GM18868 (cell line): ENCODE measurements around the gene SLC39A11.
"Not testable (repeated sequence)": the region's sequence is repeated elsewhere in the genome, so short reads cannot be mapped to it uniquely, and the experiment has no call there.

Experiments
- ATAC-seq: cut with Tn5 transposase; IDR thresholded peaks from one replicate; pipeline ENCODE4 v1.9.1; 2021; ENCODE audit warnings: mild to moderate bottlenecking, moderate library complexity; ENCODE audit not compliant: unreplicated experiment

SLC39A11 gene

GRCh38 chr17:72953621-72954020, 138.9 kb downstream of the SLC39A11 start:
- ATAC-seq, result no peak

GRCh38 chr17:72952641-72953315, 139.7 kb downstream of the SLC39A11 start:
- no peak for ATAC-seq

GRCh38 chr17:72952220-72952619, 140.3 kb downstream of the SLC39A11 start:
- ATAC-seq, result no peak

GRCh38 chr17:72950242-72950931, 142.1 kb downstream of the SLC39A11 start:
- no peak for ATAC-seq

GRCh38 chr17:72948115-72948514, 144.4 kb downstream of the SLC39A11 start:
- ATAC-seq, result no peak

GRCh38 chr17:72947475-72947874, 145.0 kb downstream of the SLC39A11 start:
- ATAC-seq, result no peak

- ATAC-seq, result no peak
These were observed 145.8 kb downstream of the SLC39A11 start for GRCh38 chr17:72946696-72947095.

GRCh38 chr17:72946156-72946555, 146.3 kb downstream of the SLC39A11 start:
- ATAC-seq, result no peak

GRCh38 chr17:72945473-72945872, 147.0 kb downstream of the SLC39A11 start:
- ATAC-seq, result no peak

- ATAC-seq, result no peak
These were observed 148.4 kb downstream of the SLC39A11 start for GRCh38 chr17:72943826-72944689.

- no peak for ATAC-seq
These were observed 149.9 kb downstream of the SLC39A11 start for GRCh38 chr17:72942579-72942978.

- no peak for ATAC-seq
These were observed 152.0 kb downstream of the SLC39A11 start for GRCh38 chr17:72940496-72940895.

- no peak for ATAC-seq
These were observed 154.0 kb downstream of the SLC39A11 start for GRCh38 chr17:72938482-72938881.

GRCh38 chr17:72937707-72938106, 154.8 kb downstream of the SLC39A11 start:
- ATAC-seq, result no peak

- not testable (repeated sequence) for ATAC-seq
These were observed 155.2 kb downstream of the SLC39A11 start for GRCh38 chr17:72937254-72937653.

- no peak for ATAC-seq
These were observed 156.5 kb downstream of the SLC39A11 start for GRCh38 chr17:72935984-72936383.

- ATAC-seq, result no peak
These were observed 157.6 kb downstream of the SLC39A11 start for GRCh38 chr17:72934927-72935326.

GRCh38 chr17:72931635-72932034, 160.9 kb downstream of the SLC39A11 start:
- no peak for ATAC-seq

- no peak for ATAC-seq
These were observed 161.3 kb downstream of the SLC39A11 start for GRCh38 chr17:72931163-72931562.

GRCh38 chr17:72930031-72930430, 162.5 kb downstream of the SLC39A11 start:
- ATAC-seq, result no peak

GRCh38 chr17:72928454-72929136, 163.9 kb downstream of the SLC39A11 start:
- ATAC-seq, result no peak
